Measurements from ENCODE around the gene CCDC170. TPM values are rescaled to one million over a fixed set of nuclear protein-coding genes. Genes with fewer than 3 reads are reported as not detected.
A peak's percentile ranks its signal among the peaks of the same experiment; 100 is the strongest.

CCDC170 gene
- polyA plus RNA-seq, 1 of the 3 experiments (the other 2 are of a cell fraction) = not detected

DNA sequence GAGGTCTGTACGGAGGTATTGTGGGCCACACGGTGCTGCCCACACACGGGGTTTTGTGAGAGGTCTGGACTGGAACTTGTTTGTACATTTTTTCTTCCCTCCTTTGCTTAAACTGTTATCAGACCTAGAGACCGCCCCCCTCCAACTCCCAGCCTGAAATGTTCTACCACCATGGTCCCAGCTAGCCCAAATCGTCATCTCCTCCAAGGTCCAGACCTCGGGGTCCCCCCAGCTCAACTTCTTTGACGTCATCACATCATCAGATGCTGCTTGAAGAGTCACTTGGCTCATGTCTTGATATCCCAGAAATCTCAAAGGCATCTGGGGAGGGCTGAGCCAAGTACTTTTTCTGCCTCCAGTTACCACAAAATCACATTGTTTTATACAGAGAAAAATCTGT lies 2.8 kb upstream of the CCDC170 start:
- CTCF ChIA-PET = no interaction called here

DNA sequence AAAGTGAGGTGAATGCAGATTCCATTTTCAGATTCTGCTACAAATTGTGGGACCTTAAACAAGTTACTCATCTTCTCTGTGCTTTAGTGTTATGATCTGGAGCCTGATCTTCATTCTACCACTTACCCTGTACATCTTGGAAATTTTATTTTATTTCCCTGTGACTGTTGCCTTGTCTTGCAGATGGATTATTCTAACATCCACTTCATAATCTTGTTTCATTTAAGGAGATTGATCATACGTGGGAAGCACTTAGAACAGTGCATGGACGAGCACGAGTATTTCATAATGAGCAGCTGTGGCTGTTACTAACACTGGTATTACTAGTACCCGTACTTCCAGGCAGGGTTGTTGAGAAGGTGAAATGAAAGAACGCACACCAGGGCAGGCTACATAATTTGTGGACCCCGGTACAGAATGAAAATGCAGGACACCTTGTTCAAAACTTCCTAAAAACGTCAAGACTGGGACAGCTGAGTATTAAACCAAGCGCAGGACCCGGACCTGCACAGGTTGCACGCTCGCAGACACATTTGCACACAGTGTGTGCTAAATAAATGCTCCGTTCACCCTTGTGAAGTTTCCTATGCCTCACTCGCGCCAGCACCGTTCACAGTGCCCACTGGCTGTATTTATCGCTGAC lies 535 bp upstream of the CCDC170 start:
- no peaks in the 10 kb centered on the region for H3K9me3 ChIP-seq
- ChIA-PET POLR2A (no interaction called here), CTCF (interaction anchor here (1.4 kb wide), 1 partner anchor 11 kb away, joined by 3 read pairs; no protein-coding TSS in a partner anchor)
- no peak overlapping the region for H2AFZ ChIP-seq (ENCODE audit: low read depth)
- TF ChIP-seq SMC3 (IDR thresholded peaks at IDR 0.05; ENCODE audit: low read depth, low read length) (no peak), POLR2AphosphoS5 (IDR thresholded peaks at IDR 0.05; ENCODE audit: low read depth, low read length) (no peak), JUND (IDR thresholded peaks at IDR 0.05) (no peak), CHD2 (IDR thresholded peaks at IDR 0.05; ENCODE audit: low read length, partially characterized antibody) (no peak), FOXM1 (IDR thresholded peaks at IDR 0.05; ENCODE audit: low read depth) (no peak), RXRA (IDR thresholded peaks at IDR 0.05; ENCODE audit: borderline replicate concordance, low read depth) (no peak), ELF1 (IDR thresholded peaks at IDR 0.05) (no peak), YY1 (IDR thresholded peaks at IDR 0.05; ENCODE audit: low read depth) (no peak), SIN3A (IDR thresholded peaks at IDR 0.05; ENCODE audit: borderline replicate concordance, low read depth, low read length) (no peak), RAD21 (IDR thresholded peaks at IDR 0.05; ENCODE audit: low read length) (no peak), GATA2 (CRISPR knock-in tag; IDR thresholded peaks at IDR 0.05) (no peak), FOXJ3 (CRISPR knock-in tag; IDR thresholded peaks at IDR 0.05) (no peak)
- TF ChIP-seq, protein P1, sequence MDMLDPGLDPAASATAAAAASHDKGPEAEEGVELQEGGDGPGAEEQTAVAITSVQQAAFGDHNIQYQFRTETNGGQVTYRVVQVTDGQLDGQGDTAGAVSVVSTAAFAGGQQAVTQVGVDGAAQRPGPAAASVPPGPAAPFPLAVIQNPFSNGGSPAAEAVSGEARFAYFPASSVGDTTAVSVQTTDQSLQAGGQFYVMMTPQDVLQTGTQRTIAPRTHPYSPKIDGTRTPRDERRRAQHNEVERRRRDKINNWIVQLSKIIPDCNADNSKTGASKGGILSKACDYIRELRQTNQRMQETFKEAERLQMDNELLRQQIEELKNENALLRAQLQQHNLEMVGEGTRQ (IDR thresholded peaks at IDR 0.05; ENCODE audit: borderline replicate concordance, low read depth, low read length) = no peak
- TF ChIP-seq, protein P2, sequence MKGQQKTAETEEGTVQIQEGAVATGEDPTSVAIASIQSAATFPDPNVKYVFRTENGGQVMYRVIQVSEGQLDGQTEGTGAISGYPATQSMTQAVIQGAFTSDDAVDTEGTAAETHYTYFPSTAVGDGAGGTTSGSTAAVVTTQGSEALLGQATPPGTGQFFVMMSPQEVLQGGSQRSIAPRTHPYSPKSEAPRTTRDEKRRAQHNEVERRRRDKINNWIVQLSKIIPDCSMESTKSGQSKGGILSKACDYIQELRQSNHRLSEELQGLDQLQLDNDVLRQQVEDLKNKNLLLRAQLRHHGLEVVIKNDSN (IDR thresholded peaks at IDR 0.05; ENCODE audit: borderline replicate concordance, low read depth) = no peak
- TF ChIP-seq, protein P3, sequence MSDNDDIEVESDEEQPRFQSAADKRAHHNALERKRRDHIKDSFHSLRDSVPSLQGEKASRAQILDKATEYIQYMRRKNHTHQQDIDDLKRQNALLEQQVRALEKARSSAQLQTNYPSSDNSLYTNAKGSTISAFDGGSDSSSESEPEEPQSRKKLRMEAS (IDR thresholded peaks at IDR 0.05; ENCODE audit: low read depth) = no peak
- TF ChIP-seq, protein P4, sequence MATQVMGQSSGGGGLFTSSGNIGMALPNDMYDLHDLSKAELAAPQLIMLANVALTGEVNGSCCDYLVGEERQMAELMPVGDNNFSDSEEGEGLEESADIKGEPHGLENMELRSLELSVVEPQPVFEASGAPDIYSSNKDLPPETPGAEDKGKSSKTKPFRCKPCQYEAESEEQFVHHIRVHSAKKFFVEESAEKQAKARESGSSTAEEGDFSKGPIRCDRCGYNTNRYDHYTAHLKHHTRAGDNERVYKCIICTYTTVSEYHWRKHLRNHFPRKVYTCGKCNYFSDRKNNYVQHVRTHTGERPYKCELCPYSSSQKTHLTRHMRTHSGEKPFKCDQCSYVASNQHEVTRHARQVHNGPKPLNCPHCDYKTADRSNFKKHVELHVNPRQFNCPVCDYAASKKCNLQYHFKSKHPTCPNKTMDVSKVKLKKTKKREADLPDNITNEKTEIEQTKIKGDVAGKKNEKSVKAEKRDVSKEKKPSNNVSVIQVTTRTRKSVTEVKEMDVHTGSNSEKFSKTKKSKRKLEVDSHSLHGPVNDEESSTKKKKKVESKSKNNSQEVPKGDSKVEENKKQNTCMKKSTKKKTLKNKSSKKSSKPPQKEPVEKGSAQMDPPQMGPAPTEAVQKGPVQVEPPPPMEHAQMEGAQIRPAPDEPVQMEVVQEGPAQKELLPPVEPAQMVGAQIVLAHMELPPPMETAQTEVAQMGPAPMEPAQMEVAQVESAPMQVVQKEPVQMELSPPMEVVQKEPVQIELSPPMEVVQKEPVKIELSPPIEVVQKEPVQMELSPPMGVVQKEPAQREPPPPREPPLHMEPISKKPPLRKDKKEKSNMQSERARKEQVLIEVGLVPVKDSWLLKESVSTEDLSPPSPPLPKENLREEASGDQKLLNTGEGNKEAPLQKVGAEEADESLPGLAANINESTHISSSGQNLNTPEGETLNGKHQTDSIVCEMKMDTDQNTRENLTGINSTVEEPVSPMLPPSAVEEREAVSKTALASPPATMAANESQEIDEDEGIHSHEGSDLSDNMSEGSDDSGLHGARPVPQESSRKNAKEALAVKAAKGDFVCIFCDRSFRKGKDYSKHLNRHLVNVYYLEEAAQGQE (IDR thresholded peaks at IDR 0.05; ENCODE audit: low read depth, low read length) = no peak
- TF ChIP-seq, protein P5, sequence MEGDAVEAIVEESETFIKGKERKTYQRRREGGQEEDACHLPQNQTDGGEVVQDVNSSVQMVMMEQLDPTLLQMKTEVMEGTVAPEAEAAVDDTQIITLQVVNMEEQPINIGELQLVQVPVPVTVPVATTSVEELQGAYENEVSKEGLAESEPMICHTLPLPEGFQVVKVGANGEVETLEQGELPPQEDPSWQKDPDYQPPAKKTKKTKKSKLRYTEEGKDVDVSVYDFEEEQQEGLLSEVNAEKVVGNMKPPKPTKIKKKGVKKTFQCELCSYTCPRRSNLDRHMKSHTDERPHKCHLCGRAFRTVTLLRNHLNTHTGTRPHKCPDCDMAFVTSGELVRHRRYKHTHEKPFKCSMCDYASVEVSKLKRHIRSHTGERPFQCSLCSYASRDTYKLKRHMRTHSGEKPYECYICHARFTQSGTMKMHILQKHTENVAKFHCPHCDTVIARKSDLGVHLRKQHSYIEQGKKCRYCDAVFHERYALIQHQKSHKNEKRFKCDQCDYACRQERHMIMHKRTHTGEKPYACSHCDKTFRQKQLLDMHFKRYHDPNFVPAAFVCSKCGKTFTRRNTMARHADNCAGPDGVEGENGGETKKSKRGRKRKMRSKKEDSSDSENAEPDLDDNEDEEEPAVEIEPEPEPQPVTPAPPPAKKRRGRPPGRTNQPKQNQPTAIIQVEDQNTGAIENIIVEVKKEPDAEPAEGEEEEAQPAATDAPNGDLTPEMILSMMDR (IDR thresholded peaks at IDR 0.05) = no peak
- H3K79me2 ChIP-seq (ENCODE audit: insufficient read depth) = no peaks in the 10 kb centered on the region
- H3K36me3 ChIP-seq (replicated peaks in 1 of 2; ENCODE audit: control insufficient read depth in 1 of 2, insufficient read depth in 2 of 2, low read length in 1 of 2) = no peaks in the 10 kb centered on the region
- H3K27me3 ChIP-seq (ENCODE audit: insufficient read depth) = peaks cover 27% of the 10 kb centered on the region; the same call in 1 of the 2 replicates
- H3F3A ChIP-seq (replicated peaks; ENCODE audit: insufficient read depth) = no peaks in the 10 kb centered on the region
- H3K27ac ChIP-seq (ENCODE audit: low read depth in 2 of 2, low read length in 1 of 2) = no peak overlapping the region
- 15% methylated on average over 12 of the region's 16 CpGs for WGBS (ENCODE audit: low lambda C conversion rate)
- no peaks in the 10 kb centered on the region for H3K9me2 ChIP-seq
- peak overlapping the region; percentile 46 to 51; a peak in 3 of 4 replicates for H3K4me3 ChIP-seq (ENCODE audit: low read depth in 2 of 2, low read length in 1 of 2)
- H3K4me2 ChIP-seq = peak overlapping the region; percentile 78; the same call in 1 of the 2 replicates
- no peaks in the 10 kb centered on the region for H4K20me1 ChIP-seq (ENCODE audit: insufficient read depth)
- no peak for DNase-seq
- no peak overlapping the region for H3K9ac ChIP-seq
- peaks cover 0 to 3% of the 10 kb centered on the region in 2 experiments; a peak in 1 of 4 replicates for H3K4me1 ChIP-seq (ENCODE audit: control insufficient read depth in 1 of 2, insufficient read depth in 2 of 2, low read depth in 1 of 2, low read length in 1 of 2)

More for the DNA sequence above, 2.8 kb upstream of the CCDC170 start:
- no peak overlapping the region for H3K4me2 ChIP-seq
- H3K4me3 ChIP-seq (ENCODE audit: low read depth in 2 of 2, low read length in 1 of 2) = no peak overlapping the region
- H3K36me3 ChIP-seq (replicated peaks in 1 of 2; ENCODE audit: control insufficient read depth in 1 of 2, insufficient read depth in 2 of 2, low read length in 1 of 2) = no peaks in the 10 kb centered on the region
- TF ChIP-seq EZH2phosphoT487 (IDR thresholded peaks at IDR 0.05; ENCODE audit: borderline replicate concordance, low read depth) = no peak
- no peak for TF ChIP-seq FOSL2 (IDR thresholded peaks at IDR 0.05; ENCODE audit: borderline replicate concordance, low read depth)
- TF ChIP-seq, protein P1 (IDR thresholded peaks at IDR 0.05; ENCODE audit: borderline replicate concordance, low read depth, low read length) = no peak
- TF ChIP-seq RAD21 (IDR thresholded peaks at IDR 0.05; ENCODE audit: low read length) = no peak
- H3K4me1 ChIP-seq (ENCODE audit: control insufficient read depth in 1 of 2, insufficient read depth in 2 of 2, low read depth in 1 of 2, low read length in 1 of 2) = peaks cover 0 to 3% of the 10 kb centered on the region in 2 experiments; a peak in 1 of 4 replicates
- no peak for DNase-seq
- no peaks in the 10 kb centered on the region for H3K9me3 ChIP-seq
- no peaks in the 10 kb centered on the region for H4K20me1 ChIP-seq (ENCODE audit: insufficient read depth)
- no peaks in the 10 kb centered on the region for H3F3A ChIP-seq (replicated peaks; ENCODE audit: insufficient read depth)
- no peak overlapping the region for H3K27ac ChIP-seq (ENCODE audit: low read depth in 2 of 2, low read length in 1 of 2)
- WGBS (ENCODE audit: low lambda C conversion rate) = 21% methylated on average over 7 of the region's 7 CpGs
- H2AFZ ChIP-seq (ENCODE audit: low read depth) = no peak overlapping the region
- POLR2A ChIA-PET = no interaction called here
- H3K27me3 ChIP-seq (ENCODE audit: insufficient read depth) = peaks cover 21% of the 10 kb centered on the region; the same call in 1 of the 2 replicates
- no peaks in the 10 kb centered on the region for H3K79me2 ChIP-seq (ENCODE audit: insufficient read depth)
- H3K9ac ChIP-seq = no peak overlapping the region
- H3K9me2 ChIP-seq = no peaks in the 10 kb centered on the region
